Endothelial cell (in vitro differentiated cells): ENCODE data around the gene ID3. TPM values are rescaled to one million over a fixed set of nuclear protein-coding genes. Genes with fewer than 3 reads are reported as not detected.

Experiments used
- DNase-seq: peaks from one replicate; pipeline ENCODE4 v3.0.0; 2021; ENCODE audit warnings: low spot score
- H3K27ac Mint-ChIP-seq: one replicate; pipeline ENCODE4 v1.8.0; 2021; ENCODE audit warnings: mixed read lengths, inconsistent platforms; ENCODE audit not compliant: unreplicated experiment
- H3K27me3 Mint-ChIP-seq: one replicate; pipeline ENCODE4 v1.8.0; 2021; ENCODE audit warnings: mild to moderate bottlenecking, moderate library complexity, mixed read lengths, inconsistent platforms; ENCODE audit not compliant: unreplicated experiment
- H3K36me3 Mint-ChIP-seq: one replicate; pipeline ENCODE4 v1.8.0; 2021; ENCODE audit warnings: mild to moderate bottlenecking, low read depth, mixed read lengths, inconsistent platforms; ENCODE audit not compliant: unreplicated experiment
- H3K4me1 Mint-ChIP-seq: one replicate; pipeline ENCODE4 v1.8.0; 2021; ENCODE audit warnings: mild to moderate bottlenecking, mixed read lengths, inconsistent platforms; ENCODE audit not compliant: unreplicated experiment
- H3K4me3 Mint-ChIP-seq: one replicate; pipeline ENCODE4 v1.8.0; 2021; ENCODE audit warnings: mild to moderate bottlenecking, mixed read lengths, inconsistent platforms; ENCODE audit not compliant: unreplicated experiment
- H3K9me3 Mint-ChIP-seq: one replicate; pipeline ENCODE4 v1.8.0; 2021; ENCODE audit warnings: mixed read lengths, inconsistent platforms; ENCODE audit not compliant: unreplicated experiment
- CTCF ChIP-seq: fragments of 200-600 bp; sonication (generic); IDR thresholded peaks from one replicate; pipeline ENCODE4 v1.5.0; 2021; ENCODE audit warnings: antibody characterized with exemption; ENCODE audit not compliant: unreplicated experiment
- total RNA-seq: library from RNA; stranded (reverse); fragmentation: NEBNext Ultra II Directional; extraction: Animal tissue kit (Norgen Biotek cat#: 25700); gene quantifications from one replicate; pipeline ENCODE4 v1.2.1, GENCODE V29; 2021; ENCODE audit not compliant: unreplicated experiment

The ID3 gene
- total RNA-seq, 1 donor from 2014 or later, result 240 TPM

DNA sequence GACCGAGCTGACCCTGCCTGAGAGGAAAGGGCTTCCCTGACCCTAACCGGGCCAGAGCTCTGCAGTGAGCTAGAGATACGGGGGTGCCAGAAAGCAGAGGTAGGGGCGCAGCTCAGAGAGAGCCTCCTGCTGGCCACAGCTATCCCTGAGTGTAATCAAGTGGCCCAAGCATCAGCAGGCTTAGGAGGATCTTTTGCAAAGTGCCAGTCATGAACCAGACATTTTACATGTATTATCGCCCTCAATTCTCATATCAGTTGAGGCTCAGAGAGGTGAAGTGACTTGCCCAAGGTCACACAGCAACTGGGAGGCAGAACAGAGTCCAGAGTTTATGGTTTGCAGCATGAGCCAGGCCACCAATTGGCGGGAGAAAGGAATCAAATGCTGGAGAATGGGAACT, 7.0 kb upstream of the ID3 start:
- no peaks in the 10 kb centered on the region for H3K9me3 Mint-ChIP-seq
- peak overlapping the region; percentile 79 for H3K4me3 Mint-ChIP-seq
- peaks cover 20% of the 10 kb centered on the region for H3K27me3 Mint-ChIP-seq
- no peaks in the 10 kb centered on the region for H3K36me3 Mint-ChIP-seq
- H3K27ac Mint-ChIP-seq, result peak overlapping the region; percentile 80
- H3K4me1 Mint-ChIP-seq, result peaks cover 46% of the 10 kb centered on the region
- TF ChIP-seq CTCF, result no peak
- no peak for DNase-seq

- Mint-ChIP-seq H3K9me3 (no peaks in the 10 kb centered on the region), H3K27ac (peak overlapping the region; percentile 61), H3K27me3 (peaks cover 20% of the 10 kb centered on the region), H3K36me3 (no peaks in the 10 kb centered on the region), H3K4me3 (no peak overlapping the region), H3K4me1 (peaks cover 52% of the 10 kb centered on the region)
- TF ChIP-seq CTCF, result no peak
- no peak for DNase-seq
Observed at GRCh38 chr1:23565776-23566175, 6.5 kb upstream of the ID3 start.

DNA sequence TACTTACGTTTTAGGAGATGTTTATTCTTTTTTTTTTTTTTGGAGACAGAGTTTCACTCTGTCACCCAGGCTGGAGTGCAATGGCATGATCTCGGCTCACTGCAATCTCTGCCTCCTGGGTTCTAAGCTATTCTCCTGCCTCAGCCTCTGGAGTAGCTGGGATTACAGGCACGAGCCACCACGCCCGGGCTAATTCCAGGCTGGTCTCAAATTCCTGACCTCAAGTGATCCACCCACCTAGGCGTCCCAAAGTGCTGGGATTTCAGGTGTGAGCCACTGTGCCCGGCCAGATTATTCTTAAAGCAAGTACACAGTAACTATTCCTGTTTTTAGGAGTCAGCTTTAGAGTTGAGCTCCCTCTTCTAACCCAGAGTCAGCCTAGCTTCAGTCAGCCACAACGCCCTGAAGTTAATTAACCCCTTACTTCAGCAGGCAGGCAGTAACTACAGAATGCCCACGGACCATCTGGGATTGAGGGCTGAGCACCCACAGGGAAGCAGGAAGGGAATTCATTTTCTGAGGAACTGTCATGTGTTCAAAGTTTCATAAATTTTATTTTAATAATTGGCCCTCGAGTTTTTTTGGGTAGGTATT, 5.3 kb upstream of the ID3 start:
- Mint-ChIP-seq H3K36me3 (no peaks in the 10 kb centered on the region), H3K9me3 (no peaks in the 10 kb centered on the region), H3K4me1 (peaks cover 61% of the 10 kb centered on the region), H3K27ac (no peak overlapping the region), H3K27me3 (peaks cover 24% of the 10 kb centered on the region), H3K4me3 (no peak overlapping the region)
- no peak for TF ChIP-seq CTCF
- no peak for DNase-seq

DNA sequence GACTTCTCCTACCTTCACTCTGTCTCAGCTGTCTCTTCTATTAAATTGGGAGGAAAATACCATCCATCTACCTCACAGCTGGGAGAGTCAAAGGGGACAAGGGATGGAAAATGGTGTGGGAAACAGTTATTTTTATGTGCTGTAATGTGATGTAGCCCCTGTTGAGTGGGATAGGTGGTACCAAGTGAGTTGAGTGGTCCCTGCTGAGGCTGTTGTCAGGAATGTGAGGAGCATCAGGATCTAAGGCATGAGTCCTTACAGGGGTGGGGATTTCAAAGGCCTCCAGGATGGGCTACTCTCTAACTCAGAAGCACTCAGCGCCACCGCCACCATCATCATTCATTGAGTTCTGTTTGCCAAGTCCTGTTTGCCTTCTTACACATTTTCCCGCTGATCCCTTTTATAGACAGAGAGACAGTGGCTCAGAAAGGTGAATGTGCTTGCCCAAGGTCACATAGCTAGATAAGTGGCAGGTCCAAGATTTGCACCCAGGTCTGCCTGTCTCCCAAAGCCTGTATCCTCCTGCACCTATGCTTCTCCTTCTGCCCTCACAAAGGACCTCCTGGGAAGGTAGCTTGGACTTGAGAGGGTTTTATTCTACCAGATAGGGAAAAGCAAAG, 4.6 kb upstream of the ID3 start:
- H3K4me1 Mint-ChIP-seq, result peaks cover 55% of the 10 kb centered on the region
- peak overlapping the region; percentile 97 for H3K27ac Mint-ChIP-seq
- H3K36me3 Mint-ChIP-seq, result no peaks in the 10 kb centered on the region
- DNase-seq, result no peak
- H3K27me3 Mint-ChIP-seq, result peaks cover 21% of the 10 kb centered on the region
- H3K4me3 Mint-ChIP-seq, result peak overlapping the region; percentile 60
- H3K9me3 Mint-ChIP-seq, result no peaks in the 10 kb centered on the region
- TF ChIP-seq CTCF, result no peak

- no peak for TF ChIP-seq CTCF
- Mint-ChIP-seq H3K27me3 (peaks cover 19% of the 10 kb centered on the region), H3K9me3 (no peaks in the 10 kb centered on the region), H3K27ac (peak overlapping the region; percentile 97), H3K4me3 (peak overlapping the region; percentile 60), H3K36me3 (no peaks in the 10 kb centered on the region), H3K4me1 (peaks cover 49% of the 10 kb centered on the region)
- DNase-seq, result no peak
Observed at GRCh38 chr1:23563003-23563402, 3.7 kb upstream of the ID3 start.
